Measurements from ENCODE around the gene CERS3.

CERS3 gene

DNA sequence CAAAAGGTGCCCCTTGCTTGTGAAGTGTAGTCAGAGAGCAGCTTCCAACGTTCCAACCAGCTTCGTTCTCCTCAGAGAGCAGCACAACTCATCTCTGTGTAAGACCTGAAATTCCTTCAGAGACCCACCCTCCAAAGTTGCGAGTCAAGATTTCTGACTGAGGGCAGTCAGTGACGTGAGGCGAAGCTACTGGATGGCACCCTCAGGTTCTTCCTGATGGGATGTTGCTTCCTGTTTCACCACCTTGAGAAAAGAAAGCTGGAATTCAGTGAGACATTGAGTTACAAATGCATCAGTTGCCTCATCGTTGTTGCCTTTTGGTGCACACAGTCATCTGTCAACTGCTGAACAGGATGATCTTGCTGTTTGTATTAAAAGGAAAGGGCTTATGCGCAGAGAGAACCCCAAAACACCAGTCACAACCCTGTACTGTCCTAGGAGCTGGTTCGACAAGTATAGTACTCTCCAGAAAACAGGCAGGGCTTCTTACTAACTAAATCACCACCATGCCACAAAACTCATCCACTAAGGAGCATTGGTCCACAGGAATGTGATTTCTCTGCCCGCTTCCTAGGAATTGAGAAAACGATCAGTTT is at the start of gene CERS3:
Gene CERS3, minus strand, starts transcription at position 118 of the 596 bp plus-strand sequence. CDS start 27,101 bp downstream, outside the sequence.
- FAIRE-seq: no peak

DNA sequence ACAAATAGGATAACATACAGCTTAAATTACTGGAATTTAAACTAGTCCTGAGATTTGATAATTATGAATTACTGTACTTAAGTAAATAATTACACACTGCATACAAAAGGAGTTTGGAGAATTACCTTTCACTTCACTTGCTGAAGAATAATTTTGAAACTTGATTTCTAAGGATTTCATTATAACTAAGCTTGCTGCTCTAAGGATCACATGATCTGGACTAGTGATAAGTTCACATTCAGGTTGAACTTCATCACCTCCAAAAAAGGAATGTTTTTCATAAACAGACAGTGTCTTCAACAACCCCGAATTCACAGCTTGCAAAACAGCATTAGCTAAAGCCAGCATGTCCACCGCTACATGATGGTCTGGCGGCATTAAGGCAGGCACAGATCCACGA is 44.8 kb upstream of the CERS3 start:
- FAIRE-seq: no peak

DNA sequence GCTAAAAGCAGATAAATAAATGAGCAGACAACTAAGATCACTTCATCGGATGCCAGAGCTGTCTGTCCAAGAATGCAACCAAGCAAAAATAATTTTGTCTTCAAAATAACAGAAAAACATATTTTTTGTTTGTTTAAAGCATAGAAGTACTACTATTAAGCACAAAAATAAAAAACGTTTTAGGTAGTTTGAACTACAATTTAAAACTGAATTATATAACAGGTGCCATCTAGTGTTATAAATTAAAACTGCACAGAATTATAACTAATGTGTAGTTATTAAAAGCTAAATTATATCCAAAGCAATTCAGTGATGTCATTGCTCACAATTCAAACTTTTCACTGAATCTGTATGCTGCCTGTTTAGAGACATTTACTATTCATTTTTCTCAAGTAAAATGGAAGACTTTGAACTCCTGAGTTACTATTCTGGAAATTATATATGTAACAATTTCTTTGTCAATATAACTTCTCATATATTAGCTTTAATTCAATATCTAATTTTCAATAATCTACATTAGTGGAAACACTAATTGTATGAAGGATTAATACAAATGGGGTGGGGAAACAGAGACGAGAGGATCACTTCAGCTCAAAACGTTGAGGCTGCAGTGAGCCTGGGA is 43.7 kb upstream of the CERS3 start:
- FAIRE-seq: peak; percentile 65

DNA sequence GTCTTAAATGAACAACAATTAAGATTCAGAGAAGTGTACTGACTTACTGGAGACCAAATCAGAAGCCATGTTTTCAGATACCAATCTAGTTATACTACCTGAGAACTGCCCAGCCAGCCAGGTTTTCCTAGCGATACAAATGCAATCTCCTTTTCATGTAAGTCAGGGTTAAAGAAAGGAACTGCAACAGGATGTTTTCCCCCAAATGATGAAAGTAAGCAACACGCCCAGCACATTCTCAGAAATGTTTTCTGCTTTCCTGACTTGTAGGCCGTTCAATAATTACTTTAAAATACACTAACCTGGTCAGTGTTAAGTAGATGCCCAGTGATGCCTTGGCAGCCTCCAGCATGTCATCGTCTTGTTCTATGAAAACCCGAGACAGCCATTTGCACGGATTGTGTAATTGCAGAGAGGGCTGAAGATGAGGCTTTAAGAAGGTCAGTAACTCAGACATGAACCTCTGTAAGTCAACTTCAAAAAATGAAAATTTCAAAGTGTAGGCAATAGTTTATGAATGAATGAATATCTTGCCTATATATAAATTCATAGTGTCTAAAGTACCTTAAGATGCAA is 42.9 kb upstream of the CERS3 start:
- FAIRE-seq: no peak

DNA sequence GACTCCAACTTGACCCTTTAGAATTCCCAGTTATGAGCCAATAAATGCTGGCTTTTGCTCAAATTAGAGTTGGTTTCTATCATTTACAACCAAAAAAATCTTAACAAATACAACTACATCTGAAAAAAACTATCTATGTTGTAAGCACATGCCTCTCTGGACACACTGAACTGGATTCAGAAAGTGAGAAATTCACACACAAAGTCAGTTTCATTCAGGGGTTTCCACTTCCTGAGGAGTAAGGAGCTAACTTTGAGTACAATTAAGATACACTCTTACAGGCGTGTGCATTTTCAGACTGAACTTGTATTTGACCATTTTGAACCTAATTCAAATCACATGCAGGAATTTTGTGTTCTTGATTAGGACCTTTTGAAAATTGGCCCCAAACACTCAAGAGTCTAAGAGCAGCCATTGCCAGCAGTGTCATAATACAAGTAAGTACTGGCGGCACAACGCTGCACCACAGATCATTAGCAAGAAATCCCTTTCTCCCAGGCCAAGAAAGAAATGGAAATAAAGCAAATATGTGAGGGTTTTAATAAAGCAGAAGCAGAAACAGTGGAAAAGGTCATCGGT is 42.1 kb upstream of the CERS3 start:
- no peak for FAIRE-seq

DNA sequence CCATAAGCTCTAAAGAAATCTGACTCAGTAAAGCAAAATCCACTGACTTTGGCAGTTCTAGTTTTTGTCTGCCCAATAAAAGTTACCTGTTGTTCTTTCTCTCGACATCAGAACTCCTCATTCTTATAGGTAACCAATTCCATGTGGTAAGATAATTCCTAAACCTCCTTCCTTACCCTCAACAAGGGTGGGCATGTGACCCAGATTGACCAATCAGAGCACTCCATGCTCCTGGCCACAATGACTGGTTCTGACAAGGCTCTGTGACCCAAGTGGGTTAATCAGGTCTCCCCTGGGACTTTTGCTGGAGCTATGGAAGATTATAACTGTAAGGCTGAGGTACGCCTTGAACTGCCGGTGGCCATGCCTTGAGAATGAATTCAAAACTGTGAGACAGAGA is 41.5 kb upstream of the CERS3 start:
- FAIRE-seq: no peak

DNA sequence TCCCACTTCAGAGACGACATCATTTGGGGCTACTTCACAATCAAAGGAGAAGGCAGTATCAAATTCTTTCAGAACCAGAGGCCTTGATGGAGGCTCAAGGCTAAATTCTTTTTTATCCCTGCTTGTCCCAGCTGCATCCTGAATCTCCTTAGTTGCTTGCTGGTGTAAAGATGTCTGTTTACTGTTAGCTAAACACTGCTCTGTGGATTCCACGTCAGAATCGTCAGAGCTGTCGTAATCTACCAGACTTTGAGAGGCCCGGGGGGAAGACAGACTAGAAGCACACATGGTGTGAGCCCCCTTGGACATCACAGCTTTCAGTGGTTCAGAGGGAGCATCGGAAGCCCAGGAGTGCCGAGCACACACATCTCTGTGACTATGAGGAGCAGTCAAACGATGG is 40.6 kb upstream of the CERS3 start:
- FAIRE-seq: no peak

DNA sequence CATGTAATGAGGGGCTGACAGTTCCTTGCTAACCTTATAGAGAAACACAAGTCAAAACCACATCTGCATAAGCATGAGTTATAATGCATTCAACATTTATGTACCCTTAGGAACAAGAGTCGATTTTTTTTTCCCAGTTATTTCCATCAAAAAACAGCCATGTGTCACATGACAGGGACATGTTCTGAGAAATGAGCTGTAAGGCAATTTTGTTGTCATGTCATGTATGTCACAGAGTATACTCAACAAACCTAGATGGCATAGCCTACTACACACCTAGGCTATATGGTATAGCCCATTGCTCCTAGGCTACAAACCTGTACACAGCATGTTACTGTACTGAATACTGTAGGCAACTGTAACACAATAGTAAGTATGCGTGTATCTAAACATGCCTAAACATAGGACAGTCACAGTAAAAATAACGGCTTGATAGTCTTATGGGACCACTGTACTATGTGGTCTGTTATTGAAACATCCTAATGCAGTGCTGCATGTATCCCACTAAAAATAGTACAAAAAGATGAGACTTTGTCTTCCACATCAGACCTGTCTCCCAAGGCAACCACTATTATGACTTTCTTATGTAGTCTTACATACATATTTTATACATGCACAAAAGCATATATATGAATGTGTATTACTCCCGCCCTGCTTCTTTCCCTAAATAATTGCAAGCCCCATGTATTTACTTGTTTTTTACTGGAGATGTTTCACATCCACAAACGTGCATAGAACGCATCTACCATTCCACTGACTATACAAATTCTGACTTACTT is 38.3 kb upstream of the CERS3 start:
- no peak for FAIRE-seq

DNA sequence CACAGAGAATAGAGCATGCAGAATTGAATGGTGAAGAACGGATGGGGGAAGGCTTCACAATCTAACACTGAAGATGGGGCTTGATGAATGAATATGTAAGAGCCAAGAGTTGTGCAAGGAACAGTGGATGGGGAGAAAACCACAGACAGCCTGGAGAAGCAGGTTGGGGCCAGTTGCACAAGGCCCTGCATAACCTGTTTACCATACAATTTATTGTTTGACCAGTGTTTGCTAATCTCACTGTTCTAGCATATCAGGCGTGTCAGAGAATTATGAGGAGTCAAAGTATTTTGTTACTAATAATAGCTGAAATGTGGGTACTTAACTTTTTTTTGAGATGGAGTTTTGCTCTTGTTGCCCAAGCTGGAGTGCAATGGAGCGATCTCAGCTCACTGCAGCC is 36.8 kb upstream of the CERS3 start:
- no peak for FAIRE-seq

DNA sequence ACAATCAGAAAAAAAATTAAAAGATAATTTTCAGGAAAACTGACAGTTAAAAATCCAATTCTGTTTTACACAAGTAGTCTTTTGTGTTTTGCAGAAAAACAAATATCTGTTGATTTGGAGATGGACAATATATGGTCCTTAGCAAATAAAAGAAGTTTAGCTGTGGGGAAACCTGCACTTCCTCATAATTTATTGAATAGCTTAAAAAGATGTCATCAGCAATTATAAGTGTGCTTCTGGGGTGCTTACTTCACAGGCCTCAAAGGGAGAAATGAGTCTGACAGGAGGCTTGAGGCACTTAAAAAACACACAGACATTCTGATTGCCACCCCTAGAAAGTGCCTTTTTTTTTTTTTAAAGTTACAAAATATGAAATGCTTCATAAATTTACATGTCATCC is 31.6 kb upstream of the CERS3 start:
- no peak for FAIRE-seq

DNA sequence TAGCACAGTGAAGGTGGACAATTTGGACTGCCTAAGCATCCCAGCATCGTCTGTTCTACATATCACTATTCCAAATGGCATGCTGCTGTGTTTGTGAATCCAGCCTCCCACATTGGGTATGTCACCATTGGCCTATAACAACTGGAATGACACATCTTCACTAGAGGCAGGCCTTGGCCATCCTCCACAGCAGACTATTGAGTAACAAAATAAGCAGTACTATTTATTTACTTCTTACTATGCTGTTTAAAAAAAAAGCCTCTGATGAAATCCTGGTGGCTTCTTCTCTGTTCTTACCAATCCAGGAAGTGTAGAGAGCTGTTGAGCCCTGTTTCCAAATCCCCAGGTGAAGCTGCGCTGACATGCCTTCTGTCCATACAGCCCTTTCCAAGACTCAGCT is 30.6 kb upstream of the CERS3 start:
- no peak for FAIRE-seq

DNA sequence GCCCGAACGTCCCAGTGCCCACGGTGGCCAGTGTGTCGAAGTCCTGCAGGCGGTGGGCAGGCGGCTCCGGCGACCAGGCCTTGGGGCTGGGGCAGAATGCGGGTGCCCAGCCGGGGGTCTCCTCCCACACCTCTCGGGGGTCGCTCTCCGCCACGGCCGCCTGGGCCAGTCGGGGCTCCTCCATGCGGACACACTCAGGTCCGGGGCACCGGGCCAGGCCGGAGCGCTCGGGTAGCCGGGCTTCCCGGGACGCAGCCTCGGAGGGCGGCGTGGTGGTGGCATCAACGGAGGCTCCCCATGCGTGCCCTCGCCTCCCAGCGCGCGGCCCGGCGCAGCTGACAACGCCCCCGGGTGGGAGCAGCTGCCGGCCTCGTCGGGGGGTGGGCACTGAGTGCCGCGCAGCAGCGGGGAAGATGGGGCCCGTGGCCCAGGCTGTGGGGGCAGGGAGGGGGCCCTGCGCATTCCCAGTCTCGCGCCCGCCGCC is 30.1 kb upstream of the CERS3 start:
- FAIRE-seq: no peak

DNA sequence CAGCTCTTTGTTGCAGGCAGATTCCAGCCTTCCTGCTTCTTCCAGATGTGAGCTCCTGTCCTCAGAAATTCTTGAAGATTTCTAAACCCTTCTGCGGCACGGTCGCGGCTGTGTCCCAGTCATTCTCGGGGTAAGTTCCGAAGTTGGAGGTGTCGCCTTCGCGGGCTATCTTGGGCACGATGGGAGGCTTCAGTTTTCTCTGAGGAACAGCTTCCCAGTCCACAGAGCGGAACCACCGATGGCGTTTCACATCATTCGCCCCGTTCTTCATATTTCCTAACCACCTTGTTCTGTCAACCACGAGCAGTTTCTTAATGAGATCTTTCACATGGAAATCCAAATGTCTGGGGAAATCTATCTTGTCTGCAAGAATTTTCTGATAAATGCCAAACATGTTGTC is 24.7 kb upstream of the CERS3 start:
- no peak for FAIRE-seq

DNA sequence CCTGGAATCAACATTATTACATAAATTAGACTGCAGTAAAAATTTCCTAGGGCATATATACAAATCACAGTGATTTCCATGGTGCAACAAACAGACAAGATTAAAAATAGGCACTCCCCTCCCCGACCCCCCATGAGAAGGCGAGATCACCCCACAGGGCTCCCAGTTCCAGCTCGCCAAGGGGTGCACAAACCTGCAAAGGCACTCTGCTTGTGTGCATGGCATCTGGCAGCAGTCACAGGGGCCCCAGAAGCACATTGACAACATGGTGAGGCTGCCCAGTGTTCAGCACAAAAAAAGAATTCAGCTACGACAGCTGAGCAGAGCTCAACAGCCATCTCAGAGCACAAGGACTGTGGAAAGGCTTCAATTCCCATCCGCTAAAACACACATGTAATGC is 19.2 kb upstream of the CERS3 start:
- no peak for FAIRE-seq

DNA sequence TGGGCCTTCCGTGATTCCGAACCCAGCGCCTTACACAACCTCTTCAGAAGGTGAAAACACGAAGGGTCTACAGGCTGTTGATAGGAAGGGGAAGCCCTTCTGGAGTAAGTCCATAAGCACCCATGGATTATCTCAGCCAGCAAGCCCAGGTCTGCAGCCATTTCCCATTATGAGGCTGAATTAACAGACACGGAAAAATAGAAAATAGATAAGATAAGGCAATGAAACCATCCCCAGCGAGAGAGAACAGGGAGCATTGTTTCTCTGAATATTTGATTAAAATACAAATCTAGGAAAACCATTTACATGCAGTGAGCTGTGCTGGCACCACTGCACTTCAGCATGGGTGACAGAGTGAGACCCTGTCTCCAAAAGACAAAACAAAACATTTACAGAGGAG is 16.2 kb upstream of the CERS3 start:
- no peak for FAIRE-seq

DNA sequence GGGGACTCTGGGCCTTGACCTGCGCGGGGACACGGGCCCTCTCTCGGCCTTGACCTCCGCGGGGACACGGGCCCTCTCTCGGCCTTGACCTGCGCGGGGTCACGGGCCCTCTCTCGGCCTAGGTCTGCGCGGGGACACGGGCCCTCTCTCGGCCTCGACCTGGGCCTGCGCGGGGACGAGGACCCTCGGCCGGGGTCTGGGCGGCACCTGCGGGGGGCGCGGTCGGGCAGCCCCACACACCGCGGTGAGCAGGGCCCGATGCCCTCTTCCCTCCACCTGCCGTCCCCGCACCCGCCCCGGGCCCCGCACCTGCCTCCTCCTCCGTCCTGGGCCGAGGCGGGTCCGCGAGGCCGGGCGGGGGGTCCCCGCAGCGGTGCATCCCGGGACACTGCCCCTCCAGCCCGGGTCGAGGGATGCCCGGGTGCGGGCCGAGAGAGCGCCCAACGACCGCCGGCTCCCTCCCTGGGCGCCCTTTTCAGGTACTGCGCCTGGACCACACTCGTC is 15.6 kb upstream of the CERS3 start:
- FAIRE-seq: no peak

DNA sequence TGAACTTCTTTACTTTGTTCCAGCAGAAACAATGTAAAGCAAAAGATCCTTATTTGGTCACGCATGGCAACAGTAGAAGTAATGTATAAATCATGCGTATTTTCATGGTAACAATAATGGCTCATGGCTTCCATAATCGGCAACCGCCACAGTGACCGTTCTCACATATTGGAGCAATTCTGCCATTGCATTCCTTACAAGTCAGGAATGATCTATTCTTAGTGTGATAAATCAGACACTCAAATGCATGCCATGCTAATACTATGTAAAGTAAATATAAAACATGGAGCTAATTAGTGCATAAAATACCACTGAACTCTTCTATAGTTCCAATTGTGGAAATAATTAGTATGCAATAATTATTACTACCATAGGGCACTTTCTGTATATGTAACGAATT is 13.5 kb upstream of the CERS3 start:
- FAIRE-seq: no peak

DNA sequence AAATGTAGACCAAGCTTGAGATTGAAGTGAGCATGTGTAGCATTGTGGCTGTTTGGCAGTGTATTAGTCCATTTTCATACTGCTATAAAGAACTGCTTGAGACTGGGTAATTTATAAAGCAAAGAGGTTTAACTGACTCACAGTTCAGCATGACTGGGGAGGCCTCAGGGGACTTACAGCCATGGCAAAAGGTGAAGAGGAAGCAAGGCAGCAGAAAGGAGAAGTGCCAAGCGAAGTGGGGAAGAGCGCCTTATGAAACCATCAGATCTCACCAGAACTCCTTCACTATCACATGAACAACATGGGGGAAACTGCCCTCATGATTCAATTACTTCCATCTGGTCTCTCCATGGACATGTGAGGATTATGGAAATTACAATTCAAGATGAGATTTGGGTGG is 8.6 kb upstream of the CERS3 start:
- no peak for FAIRE-seq

DNA sequence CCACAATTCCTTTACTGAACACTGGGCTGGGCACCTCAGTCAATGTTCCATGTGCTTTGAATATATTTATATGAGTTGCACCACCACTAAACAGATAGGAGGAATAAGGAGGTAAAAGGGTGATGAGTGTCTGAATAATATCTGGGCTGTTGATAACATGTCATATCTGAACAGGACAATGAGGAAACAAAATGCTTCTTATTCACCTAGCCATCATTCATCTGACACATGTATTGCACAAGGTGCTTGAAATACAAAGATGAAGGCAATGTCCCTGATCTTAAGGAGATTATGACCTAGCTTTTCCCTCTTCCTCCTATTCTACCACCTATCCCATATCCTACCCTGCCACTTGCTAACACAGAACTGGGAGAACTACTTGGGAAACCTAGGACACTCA is 8.0 kb upstream of the CERS3 start:
- FAIRE-seq: no peak

DNA sequence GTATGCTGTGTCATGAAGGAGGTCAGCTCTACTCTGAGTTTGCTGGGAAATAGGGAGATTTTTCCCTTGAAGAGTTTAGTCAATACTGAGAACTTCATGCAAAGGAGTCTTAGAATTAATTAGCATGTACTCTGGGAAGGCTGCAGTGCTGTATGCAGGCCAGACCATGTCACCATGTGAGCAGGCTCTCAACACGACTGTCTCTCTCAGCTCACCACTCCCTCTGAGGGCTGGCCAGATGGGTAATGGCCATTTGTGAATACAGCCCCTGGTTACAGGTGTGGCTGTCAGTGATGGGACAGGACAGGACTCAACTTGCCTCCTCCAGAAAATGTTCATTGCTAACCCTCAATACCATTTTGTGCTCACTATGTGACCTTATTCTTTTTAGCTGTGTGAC is 5.1 kb upstream of the CERS3 start:
- FAIRE-seq: no peak

DNA sequence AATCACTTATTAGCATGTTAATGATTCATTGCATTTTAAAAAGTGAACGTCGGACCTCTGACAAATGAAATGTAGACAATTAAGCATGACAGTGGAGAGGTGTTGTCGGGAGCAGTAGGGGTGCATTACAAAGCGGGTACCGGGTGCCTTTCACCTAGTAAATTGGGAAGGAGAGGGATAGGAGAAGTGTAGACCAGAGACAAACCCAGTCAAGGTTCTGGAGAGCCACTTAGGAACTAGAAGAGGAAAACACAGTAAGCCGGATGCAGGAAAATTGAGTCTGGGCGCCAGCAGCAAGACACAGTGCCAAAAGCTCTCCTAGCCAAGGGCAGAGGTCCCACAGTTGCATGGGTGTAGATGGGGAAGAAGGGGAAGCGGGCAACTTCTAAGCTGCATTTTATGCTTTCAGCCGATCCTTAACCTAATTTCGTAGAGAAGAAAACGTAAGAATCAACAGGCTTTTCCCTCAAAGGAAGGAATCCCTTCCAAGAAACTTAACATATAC is 3.1 kb upstream of the CERS3 start:
- FAIRE-seq: no peak

DNA sequence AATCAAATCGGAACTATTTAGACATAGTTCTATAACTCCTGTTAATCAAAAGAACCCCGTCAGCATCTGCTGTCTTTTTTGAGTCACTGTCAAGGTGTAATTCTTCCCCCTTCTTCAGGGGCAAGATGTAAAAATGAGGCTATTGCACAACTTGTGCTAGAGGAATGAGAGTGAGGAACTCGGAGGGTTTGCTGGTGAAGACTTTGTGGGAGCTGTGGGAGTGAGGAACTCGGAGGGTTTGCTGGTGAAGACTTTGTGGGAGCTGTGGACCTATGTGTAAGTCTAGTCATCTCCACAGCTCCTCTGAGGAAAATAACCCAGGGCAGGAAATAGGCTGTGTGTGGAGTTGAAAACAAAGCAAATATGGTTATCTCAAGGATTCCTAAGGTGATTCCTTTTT is 2.5 kb upstream of the CERS3 start:
- FAIRE-seq: no peak

DNA sequence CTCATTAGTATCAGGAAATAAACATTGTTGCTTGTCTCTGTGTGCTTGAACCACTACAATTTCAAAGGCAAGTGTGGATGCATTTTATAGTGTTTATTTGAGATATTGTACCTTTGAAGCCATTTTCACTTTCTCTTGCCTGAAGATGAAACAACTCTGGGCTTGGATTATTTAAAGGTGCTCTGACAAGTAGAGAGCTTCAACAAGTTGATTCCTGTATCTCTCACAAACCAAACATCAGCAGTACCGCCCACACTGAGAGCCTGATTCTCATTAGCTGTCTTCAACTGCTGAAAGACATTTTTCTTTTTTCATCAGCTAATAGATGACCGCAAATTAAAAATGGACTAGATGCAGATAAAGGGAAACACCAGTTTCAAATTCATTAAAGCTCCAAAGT is 806 bp upstream of the CERS3 start:
- FAIRE-seq: no peak

Data from TTC549 (cell line).